Pancreas (tissue), 10 donors: Measurements from ENCODE around the gene TMEM52. TPM values are rescaled to one million over a fixed set of nuclear protein-coding genes. Genes with fewer than 3 reads are reported as not detected.

ENCODE experiments used
- ATAC-seq, 4 donors: fragments of 200-7000 bp; cut with Tn5 transposase; one replicate each; pipeline versions ENCODE4 v1.8.0 to v1.9.1; 2020; ENCODE audit warnings: mild to moderate bottlenecking in 4 of 4, moderate library complexity in 4 of 4
- DNase-seq, 6 donors: peaks; one replicate each; pipeline ENCODE4 v3.0.0-alpha.2; 2020
- FAIRE-seq: peaks from 2 replicates; lab custom pipeline; 2012; peaks lifted over from hg19 to GRCh38; lab: Jason Lieb, UNC
- H3K27ac ChIP-seq, 4 donors: fragments of 200-600 bp; sonication (generic); 1 replicate in 3 of 4; 2 replicates in 1 of 4; pipeline versions ENCODE4 v1.5.0 to v1.8.0; 2020
- H3K27me3 ChIP-seq, 4 donors: fragments of 200-600 bp; one replicate each; pipeline ENCODE4 v1.8.0; 2021
- H3K36me3 ChIP-seq, 3 donors: fragments of 200-600 bp; sonication (generic) in 1 of 3; one replicate each; pipeline versions ENCODE4 v1.5.0 to v1.8.0; 2020 to 2021
- H3K4me1 ChIP-seq, 3 donors: fragments of 200-600 bp; one replicate each; pipeline ENCODE4 v1.8.0; 2021
- H3K4me3 ChIP-seq, 4 donors: fragments of 200-600 bp; sonication (generic) in 2 of 4; one replicate each; pipeline versions ENCODE4 v1.5.0 to v1.8.0; 2020 to 2021
- H3K9me3 ChIP-seq, 4 donors: fragments of 200-600 bp; one replicate each; pipeline ENCODE4 v1.8.0; 2021
- WGBS, 2 donors: extraction: QIAGEN DNeasy Blood & Tissue Kit; methylation state at CpG; one replicate each; pipeline ENCODE4 v1.1.7; 2013; 5-methylcytosine and 5-hydroxymethylcytosine counted together
- intact Hi-C, 3 donors: fragments of 100-400 bp; cut with DNase I; formaldehyde crosslinking; loops; one replicate each; pipeline versions ENCODE4 v1.11.1 to v1.14.2; 2022
- polyA plus RNA-seq, 2 donors: library from polyadenylated mRNA; stranded (reverse); fragments of 200-250 nt; gene quantifications; one replicate each; pipeline ENCODE4 v1.2.3, GENCODE V29; 2013
- total RNA-seq, 6 donors: library from RNA; stranded (reverse); fragmentation: NEBNext Ultra II Directional in 4 of 6; extraction: Animal tissue kit (Norgen Biotek cat#: 25700) in 4 of 6; gene quantifications; one replicate each; pipeline versions ENCODE4 v1.2.1 to v1.2.4, GENCODE V29; 2021 to 2023
- TF ChIP-seq, protein P1 (sequence below), 4 donors: fragments of 200-600 bp; sonication (generic) in 3 of 4; IDR thresholded peaks; one replicate each; pipeline versions ENCODE4 v1.5.0 to v1.8.0; 2021; ENCODE audit warnings: antibody characterized with exemption in 4 of 4
- donor health status: healthy with polysubstance abuse.
- donor health status: DM: no; HTN: no; CAD: no; lungs with moderate emphysema.
- donor health status: DM: no; HTN: no; CAD: no.
- donor health status: control.
- donor health status: control.
- donor health status: Bipolar disorder and iron deficiency.
- donor health status: DM: yes; HTN: yes; CAD: no.
- donor health status: DM: no; HTN: no; CAD: no.
- donor health status: DM: no; HTN: no; CAD: no.
- donor health status: DM: yes; HTN: yes; CAD: no.

Gene TMEM52
- total and polyA plus RNA-seq, 8 donors = 43.6 to 120 (median 78.6) TPM

- no peak for ATAC-seq
- Histone ChIP-seq H3K36me3 (no peaks in the 10 kb centered on the region), H3K4me1 (peaks cover 0 to 3% (median 0%) of the 10 kb centered on the region in 3 donors), H3K4me3 (no peak overlapping the region), H3K27me3 (no peaks in the 10 kb centered on the region), H3K27ac (no peak overlapping the region), H3K9me3 (no peaks in the 10 kb centered on the region)
- intact Hi-C loops = no loop called here
- no peak for FAIRE-seq
- peak in 1 of 6 donors; percentile 37 for DNase-seq
- WGBS, 2 donors = 66 to 77% methylated on average over 29 of the region's 29 CpGs
- TF ChIP-seq, protein P1, sequence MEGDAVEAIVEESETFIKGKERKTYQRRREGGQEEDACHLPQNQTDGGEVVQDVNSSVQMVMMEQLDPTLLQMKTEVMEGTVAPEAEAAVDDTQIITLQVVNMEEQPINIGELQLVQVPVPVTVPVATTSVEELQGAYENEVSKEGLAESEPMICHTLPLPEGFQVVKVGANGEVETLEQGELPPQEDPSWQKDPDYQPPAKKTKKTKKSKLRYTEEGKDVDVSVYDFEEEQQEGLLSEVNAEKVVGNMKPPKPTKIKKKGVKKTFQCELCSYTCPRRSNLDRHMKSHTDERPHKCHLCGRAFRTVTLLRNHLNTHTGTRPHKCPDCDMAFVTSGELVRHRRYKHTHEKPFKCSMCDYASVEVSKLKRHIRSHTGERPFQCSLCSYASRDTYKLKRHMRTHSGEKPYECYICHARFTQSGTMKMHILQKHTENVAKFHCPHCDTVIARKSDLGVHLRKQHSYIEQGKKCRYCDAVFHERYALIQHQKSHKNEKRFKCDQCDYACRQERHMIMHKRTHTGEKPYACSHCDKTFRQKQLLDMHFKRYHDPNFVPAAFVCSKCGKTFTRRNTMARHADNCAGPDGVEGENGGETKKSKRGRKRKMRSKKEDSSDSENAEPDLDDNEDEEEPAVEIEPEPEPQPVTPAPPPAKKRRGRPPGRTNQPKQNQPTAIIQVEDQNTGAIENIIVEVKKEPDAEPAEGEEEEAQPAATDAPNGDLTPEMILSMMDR (IDR thresholded peaks at IDR 0.05) = no peak
Measured at GRCh38 chr1:1945782-1946393, 26.8 kb upstream of the TMEM52 start.

DNA sequence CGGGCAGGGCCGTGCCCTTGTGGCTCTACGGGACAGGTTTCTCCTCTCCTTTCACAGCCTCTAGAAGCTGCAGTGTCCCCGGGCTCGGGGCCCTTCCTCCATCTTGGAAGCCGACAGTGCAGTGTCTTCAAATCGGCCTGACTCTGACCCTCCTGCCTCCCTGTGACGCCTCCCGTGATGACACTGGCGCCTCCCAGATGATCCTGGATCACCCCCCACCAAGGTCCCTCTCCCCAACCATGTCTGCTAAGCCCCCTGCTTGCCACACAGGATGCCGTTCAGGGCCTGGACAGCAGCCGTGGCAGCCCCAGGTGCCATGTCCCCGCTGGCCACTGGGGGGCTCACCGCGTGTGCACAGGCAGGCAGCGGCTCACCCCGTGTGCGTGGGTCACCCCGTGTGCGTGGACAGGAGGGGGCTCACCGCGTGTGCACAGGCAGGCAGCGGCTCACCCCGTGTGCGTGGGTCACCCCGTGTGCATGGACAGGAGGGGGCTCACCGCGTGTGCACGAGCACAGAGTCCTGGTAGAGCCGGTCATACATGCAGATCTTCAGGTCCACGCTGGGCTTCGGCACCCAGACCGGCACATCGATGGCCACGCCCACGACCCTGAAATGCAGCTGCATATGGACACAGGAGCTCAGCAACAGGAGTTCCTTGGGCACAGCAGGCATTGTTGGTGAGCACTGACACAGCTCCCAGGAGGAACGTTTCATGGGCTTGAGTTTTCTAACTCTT lies 24.9 kb upstream of the TMEM52 start:
- WGBS, 2 donors = 5 to 6% methylated on average over 37 of the region's 37 CpGs
- ATAC-seq (peak; percentile 92 to 98 (median 96)), FAIRE-seq (no peak), DNase-seq (peak in 5 of 6 donors; percentile 49 to 89 (median 77))
- Histone ChIP-seq H3K4me3 (peak overlapping the region in 2 of 4 donors; percentile 12 to 33), H3K27ac (no peak overlapping the region), H3K4me1 (peaks cover 0 to 3% (median 0%) of the 10 kb centered on the region in 3 donors), H3K36me3 (no peaks in the 10 kb centered on the region), H3K27me3 (no peaks in the 10 kb centered on the region), H3K9me3 (no peaks in the 10 kb centered on the region)
- intact Hi-C loops = loop anchor here in 2 of 3 donors (5.0 kb wide), 2 partner anchors 98 to 103 kb away; no protein-coding TSS in a partner anchor
- TF ChIP-seq, protein P1 (IDR thresholded peaks at IDR 0.05) = peak; percentile 76 to 95 (median 92)

GRCh38 chr1:1942753-1943656 lies 23.9 kb upstream of the TMEM52 start:
- Histone ChIP-seq H3K27me3 (no peaks in the 10 kb centered on the region), H3K4me3 (no peak overlapping the region), H3K36me3 (no peaks in the 10 kb centered on the region), H3K9me3 (no peaks in the 10 kb centered on the region), H3K4me1 (peaks cover 0 to 3% (median 0%) of the 10 kb centered on the region in 3 donors), H3K27ac (no peak overlapping the region)
- intact Hi-C loops = loop anchor here in 2 of 3 donors (5.0 kb wide), 2 partner anchors 99 to 104 kb away; no protein-coding TSS in a partner anchor
- FAIRE-seq = no peak
- ATAC-seq = no peak
- TF ChIP-seq, protein P1 (IDR thresholded peaks at IDR 0.05) = no peak
- WGBS, 2 donors = 76 to 84% methylated on average over 40 to 45 of the region's 45 CpGs
- peak in 2 of 6 donors; percentile 49 to 70 for DNase-seq

DNA sequence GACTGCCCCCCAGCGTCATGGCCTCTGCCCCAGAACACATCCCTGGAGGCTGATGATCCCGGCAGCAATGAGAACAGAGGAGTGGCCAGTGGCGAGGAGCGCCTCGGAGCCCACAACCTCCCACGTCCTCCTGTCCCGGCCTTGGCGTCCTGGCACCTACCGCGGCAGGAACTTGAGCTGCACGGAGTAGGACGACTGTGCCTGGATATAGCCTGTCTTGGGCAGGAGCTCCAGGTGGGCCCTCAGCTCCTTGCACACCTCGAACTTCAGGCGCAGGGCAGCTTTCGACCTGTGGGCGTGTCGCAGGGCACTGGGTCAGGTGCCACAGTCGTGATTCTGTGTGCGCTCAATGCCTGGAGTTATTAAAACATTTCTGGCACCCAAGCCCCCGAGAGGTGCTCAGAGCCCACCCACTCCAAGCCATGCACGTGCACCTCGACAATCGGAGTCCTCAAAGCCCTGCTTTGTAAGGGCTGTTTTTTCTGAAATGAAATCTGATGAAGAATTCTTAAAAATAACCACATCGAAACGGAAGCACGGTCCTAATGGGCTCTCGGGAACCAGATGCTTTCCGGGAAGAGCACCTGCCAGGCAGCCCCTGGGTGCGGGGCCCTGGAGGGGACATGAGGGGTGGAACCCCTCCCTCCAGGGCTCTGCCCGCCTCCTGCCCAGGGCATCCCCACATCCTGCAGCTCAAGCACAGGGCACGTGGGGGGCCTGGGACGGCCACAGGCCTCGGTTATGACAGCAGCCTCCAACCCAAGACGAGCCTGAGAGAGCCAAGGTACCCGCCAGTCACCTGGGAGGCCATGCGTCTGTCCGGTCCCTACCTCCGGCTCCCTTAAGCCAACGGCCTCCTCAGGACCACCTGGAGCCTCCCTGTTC lies 23.0 kb upstream of the TMEM52 start:
- TF ChIP-seq, protein P1 (IDR thresholded peaks at IDR 0.05) = no peak
- H3K9me3 ChIP-seq = no peaks in the 10 kb centered on the region
- DNase-seq (peak in 1 of 6 donors; percentile 71), FAIRE-seq (no peak), ATAC-seq (no peak)
- no peaks in the 10 kb centered on the region for H3K36me3 ChIP-seq
- WGBS, 2 donors = 73 to 81% methylated on average over 36 to 39 of the region's 39 CpGs
- H3K27ac ChIP-seq = no peak overlapping the region
- H3K4me1 ChIP-seq = peaks cover 0 to 3% (median 0%) of the 10 kb centered on the region in 3 donors
- intact Hi-C loops = loop anchor here in 2 of 3 donors (5.0 kb wide), 2 partner anchors 100 to 105 kb away; no protein-coding TSS in a partner anchor
- no peak overlapping the region for H3K4me3 ChIP-seq
- H3K27me3 ChIP-seq = no peaks in the 10 kb centered on the region
